GM03348 (cell line): Measurements from ENCODE around the gene NEUROD4.
"Not testable (repeated sequence)": the region's sequence is repeated elsewhere in the genome, so short reads cannot be mapped to it uniquely, and the experiment has no call there.

Source experiments
- DNase-seq: peaks from one replicate; pipeline ENCODE4 v3.0.0; 2012; ENCODE audit warnings: low spot score

NEUROD4 gene, protein sequence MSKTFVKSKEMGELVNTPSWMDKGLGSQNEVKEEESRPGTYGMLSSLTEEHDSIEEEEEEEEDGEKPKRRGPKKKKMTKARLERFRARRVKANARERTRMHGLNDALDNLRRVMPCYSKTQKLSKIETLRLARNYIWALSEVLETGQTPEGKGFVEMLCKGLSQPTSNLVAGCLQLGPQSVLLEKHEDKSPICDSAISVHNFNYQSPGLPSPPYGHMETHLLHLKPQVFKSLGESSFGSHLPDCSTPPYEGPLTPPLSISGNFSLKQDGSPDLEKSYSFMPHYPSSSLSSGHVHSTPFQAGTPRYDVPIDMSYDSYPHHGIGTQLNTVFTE

DNA sequence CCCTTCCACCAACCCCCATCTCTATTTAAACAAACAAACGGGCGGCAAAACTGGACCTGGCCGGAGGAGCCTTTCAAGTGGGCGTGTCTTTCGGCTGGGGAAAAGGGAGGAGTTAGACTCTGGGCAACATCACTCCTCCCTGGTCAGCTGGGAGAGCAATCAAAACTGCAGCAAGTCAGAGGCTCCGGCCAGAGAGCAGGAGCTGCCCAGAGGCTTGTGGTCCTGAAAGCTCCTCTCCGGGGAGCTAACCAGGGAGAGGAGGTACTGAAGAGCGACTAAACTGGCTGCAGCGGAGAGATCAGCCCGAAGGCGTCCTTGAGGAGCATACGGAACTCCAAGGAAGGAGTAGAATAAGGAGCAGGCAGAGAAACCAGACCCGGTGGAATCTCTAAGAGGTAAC, at the start of gene NEUROD4:
TSS of gene NEUROD4 (plus strand) at position 191 of the 400 bp plus-strand sequence. CDS start 6,466 bp downstream, outside the sequence.
- peak; percentile 68 for DNase-seq

DNA sequence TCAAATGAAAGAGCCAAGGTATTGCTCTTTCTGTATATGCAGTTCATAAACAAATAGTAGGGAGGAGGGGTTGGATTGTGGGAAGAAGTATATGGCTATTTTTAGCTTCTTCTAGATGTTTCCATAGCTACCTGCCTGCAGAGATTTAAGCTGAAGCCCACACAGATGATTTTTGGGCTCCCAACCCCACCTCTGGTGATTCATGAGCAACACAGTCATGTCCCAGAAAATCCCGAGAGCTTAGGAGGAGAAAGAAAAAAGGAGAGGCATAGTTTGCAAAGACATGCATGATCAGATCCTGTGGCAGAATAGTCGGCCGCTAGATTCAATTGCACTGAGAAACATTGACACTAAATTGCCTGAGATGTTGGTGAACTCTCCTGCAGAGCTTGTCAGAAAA, 49.0 kb upstream of the NEUROD4 start:
- no peak for DNase-seq

DNA sequence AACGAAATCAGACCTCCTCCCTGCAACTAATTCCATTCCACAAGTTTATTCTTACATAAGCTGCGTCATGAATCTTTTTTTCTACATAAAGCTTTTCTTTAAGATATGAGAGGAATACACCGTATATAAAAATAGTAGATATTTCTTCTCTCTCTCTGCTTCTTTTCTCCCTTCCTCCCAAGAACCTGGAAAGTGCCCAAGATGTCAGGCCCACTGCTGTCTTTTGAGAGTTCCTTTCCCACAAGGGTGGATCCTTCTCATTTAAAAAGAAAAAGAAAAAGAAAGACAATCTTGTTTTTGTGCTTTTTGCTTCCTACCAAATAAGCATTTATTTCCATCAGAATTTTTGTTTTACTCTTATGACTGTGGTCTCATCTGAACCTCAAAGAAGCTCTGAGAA, 46.2 kb upstream of the NEUROD4 start:
- DNase-seq: no peak

DNA sequence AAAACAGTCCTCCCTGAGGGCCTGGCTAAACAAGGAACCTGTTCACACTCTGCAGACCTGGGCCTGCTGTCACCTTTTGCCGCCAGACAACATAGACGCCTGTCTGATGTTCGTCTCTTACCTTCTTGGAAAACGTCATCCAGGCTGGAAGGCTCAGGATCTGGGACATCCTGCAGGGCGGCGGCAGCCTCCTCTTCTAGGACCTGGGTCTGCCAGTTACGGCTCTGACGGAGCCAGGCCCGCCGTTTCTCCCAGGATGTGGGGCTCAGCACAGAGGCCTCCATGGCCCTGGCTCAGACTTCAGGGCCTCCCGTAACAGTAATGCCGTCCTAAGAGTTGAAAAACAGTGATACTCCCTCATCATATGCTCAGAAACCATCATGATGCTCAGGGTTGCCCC, 45.5 kb upstream of the NEUROD4 start:
- no peak for DNase-seq

DNA sequence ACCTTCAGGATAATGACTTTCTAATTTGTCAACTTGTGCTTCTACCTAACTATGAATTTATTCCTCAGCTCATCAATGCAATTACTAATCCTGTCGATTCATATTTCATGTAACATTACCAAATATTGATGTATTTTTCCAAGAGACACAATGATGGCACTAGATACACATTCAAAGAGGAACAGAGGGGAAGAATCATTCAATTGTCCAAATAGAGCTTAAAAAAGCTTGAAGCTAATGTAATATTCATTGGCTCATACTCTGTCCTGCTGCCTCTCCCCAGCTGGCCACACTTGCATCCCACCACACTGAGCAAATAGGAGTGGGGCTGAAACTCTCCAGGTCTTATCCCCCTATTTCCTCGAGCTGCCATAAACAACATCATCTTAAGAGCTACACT, 44.5 kb upstream of the NEUROD4 start:
- DNase-seq: no peak

DNA sequence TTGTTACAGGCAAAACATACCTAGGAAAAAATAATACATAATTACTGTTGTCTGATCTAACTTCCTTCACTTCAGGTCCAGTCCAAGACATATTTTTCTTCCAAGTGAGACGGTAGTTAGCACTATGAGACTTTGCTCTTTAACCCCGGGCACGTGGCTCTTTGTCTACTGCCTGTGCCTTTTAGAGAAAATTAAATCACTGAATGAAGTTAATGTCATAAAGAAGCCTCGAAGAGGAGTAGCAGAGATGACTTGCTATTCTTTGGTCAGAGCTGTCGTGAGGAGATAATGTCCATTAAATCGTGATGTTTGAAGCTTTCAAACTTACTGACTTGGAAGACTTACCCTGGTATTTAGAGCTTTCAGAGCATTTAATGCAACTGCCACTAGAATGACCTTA, 43.9 kb upstream of the NEUROD4 start:
- no peak for DNase-seq

DNA sequence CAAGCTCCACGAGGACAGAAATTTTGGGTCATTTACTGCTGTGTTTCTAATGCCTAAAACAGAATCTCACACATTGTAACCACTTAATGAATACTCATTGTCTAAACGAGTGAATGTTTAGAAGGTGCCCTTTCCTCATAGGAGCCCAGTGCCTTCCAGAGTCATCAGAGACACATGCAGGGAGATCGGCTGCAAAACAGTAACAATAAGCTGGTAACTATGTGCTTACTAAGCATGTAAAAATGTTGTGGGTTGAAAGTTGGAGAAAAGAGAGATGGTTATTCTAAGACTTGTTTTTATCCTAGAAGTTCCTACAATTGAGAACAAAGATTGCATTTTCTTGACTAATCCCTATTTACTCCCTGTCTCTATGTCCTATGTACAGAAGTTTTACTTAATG, 42.6 kb upstream of the NEUROD4 start:
- peak; percentile 70 for DNase-seq

DNA sequence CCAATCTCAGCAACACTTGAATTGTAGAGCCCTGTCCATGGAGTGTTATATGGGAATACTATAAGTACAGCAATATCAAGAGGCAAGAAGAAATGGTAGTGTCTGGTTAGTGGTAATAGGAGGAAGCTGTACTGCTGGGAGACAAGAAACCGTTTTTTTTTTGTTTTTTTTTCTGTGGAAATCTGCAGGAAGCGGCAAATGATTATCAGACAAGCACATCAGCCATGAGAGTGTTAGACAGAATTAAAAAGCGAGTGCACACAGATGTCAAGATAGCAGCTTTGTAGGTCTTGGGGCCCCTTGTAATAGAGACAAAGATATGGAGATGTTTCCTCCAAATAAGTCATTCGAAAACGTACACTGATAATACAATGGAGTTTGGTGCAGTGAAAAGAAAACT, 41.9 kb upstream of the NEUROD4 start:
- no peak for DNase-seq

DNA sequence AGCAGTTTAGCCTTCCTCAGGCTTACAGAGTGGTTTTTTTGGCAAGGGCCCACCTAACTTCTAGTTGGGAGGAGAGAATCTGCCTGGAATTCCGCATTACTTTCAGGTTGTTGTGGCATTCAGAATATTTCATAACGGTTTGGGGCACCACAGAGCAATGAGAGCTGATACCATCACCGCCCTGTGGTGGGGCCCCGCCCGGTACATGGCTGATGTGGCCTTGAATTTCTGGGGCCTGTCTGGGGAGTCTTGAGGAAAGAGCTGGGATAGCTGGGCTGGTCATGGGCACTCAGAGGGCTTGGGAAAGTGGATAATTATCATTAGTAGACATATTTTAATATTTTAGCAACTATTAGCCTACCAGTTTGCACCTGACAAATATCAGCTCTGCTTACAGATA, 39.4 kb upstream of the NEUROD4 start:
- DNase-seq: no peak

DNA sequence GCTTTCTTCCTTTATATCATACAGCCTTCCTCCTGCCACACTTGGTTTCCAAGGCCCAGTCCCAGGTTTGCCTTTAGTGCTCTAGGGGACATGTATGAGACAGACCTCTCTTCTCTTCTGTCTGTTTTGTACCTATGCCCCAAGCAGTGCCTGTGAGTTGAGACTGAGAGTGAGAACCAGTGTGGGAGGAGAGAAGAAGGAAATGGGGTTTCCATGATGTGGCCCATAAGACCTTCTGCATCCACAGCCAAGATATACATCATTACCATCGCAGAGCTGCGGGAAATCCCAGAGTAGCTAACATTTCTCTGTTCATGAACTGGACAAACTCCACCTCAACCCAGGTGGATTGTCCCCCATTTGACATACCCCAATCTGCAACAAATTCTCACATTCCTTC, 38.0 kb upstream of the NEUROD4 start:
- no peak for DNase-seq

DNA sequence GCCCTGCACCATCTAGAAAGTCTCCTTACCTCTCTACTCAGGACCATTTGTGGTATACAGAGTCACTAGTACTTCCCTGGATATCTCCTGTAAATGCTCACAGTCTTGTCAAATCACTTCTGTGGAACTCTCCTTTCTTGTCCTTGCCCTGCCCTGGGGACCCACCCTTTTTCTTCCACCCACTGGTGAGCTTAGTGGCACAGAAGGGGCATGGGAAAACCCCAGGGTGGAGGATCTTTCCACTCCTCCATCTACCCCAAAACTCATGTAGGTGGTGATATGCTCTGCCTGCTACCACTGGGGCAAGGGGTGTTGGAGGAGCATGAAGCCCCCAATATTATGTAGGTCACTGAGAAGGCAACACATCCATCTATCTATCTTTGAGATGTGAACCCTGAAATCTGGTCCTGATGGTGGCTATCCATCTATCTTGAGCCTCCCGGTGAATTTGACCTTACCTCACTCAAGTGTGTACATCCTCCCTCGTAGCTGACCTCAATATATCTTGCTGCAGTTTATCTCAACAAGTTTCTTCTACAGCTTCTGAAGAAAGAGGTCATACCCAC, 36.2 kb upstream of the NEUROD4 start:
- DNase-seq: no peak

DNA sequence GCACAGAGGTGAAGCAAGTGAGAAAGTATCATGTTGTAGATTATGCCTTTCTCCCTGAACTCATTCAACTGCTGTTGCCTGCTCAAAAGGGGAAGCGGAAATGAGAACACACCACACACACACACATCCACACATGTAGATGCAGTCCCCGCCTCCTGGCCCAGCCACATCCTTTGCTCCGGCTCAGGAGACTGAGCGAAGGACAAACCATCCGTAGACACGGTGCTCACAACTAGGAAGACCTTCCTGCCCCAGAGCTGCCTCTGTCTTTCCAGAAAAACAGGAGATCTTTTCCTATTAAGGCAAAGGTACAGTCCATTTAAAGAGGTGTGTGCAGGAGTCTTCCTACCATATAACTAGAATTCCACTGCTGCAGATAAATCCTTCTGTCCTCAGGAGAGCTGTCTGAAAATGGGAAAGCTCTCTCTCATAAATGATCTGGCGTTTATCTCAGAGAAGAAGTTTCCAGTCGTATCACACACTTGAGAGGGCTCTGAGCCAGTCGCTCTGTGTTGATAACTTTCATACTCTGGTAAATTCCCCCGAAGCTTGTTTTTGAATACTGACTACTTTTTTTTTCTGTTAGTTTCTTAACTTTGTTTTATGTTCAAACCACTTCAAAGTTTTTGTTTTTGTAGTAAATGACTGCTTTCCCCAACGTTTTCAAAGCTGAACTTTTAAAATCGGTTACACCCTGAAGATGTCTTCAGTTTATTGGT, 35.0 kb upstream of the NEUROD4 start, which contains the start of gene TESPA1:
TSS of gene TESPA1 (minus strand) at position 105 of the 719 bp plus-strand sequence. CDS start 10,200 bp downstream, outside the sequence.
- DNase-seq: no peak

DNA sequence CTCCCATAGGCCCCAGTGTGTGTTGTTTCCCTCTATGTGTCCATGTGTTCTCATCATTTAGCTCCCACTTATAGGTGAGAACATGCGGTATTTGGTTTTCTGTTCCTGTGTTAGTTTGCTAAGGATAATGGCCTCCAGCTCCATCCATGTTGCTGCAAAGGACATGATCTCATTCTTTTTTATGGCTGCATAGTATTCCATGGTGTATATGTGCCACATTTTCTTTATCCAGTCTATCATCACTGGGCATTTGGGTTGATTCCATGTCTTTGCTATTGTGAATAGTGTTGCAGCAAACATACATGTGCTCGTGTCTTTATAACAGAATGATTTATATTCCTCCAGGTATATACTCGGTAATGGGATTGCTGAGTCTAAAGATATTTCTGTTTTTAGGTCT, 33.0 kb upstream of the NEUROD4 start:
- not testable (repeated sequence) for DNase-seq

DNA sequence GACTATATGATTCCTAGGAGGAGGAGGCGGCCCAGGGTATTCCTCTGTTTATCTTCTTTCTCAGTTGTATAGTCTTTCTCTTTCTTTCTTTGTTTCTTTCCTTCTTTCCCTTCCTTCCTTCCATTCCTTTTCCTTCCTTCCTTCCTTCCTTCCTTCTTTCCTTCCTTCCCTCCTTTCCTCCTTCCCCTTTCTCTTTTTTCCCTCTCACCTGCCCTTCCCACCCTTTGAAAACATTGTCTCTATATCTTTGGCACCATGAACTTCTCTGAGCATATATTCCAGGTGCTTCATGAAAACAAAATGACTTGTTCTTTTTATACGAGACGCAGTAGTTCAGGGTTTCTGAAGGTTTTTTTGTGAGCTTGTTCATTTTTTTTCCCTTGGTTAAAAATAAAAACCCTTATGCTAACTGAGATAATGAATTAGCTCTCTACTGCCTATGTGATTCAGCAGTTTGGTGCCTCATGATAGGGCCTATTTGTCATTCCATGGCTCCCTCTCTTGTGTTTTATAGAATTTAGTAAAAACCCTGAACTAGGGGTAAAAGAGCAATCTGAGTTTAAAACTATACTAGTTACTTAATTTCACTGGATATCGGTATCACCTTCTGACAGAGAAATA, 32.1 kb upstream of the NEUROD4 start:
- DNase-seq: no peak

DNA sequence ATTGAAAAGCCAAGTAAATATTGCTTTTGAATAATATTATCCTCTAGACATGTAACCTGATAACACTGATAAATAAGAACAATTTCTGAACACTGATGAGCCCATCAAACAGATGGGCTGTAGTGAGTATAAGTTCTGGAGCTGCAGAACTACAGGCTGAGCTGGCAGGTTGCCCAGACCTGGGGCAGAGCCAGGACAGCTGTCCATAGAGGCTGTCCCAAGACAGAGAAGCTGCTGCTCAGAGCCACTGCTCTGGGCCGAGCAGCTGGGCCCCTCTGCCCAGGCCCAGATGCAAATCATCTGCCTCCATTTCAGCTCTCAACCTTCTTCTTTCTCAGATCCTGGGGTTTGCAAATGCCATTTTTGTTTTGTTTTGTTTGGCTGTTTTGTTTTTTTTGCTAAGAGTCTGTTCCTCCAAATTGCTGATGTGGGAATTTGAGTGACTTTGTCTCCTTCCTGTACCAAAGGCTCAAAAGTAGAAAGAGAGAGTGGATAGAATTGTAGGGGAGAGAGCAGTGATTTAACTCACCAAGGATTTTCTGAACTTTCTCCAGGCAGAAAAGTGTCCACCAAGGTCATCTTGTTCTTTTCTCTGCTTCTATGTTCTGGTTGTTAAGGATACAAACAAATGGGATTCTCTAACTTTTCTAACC, 31.2 kb upstream of the NEUROD4 start:
- peak; percentile 17 for DNase-seq

DNA sequence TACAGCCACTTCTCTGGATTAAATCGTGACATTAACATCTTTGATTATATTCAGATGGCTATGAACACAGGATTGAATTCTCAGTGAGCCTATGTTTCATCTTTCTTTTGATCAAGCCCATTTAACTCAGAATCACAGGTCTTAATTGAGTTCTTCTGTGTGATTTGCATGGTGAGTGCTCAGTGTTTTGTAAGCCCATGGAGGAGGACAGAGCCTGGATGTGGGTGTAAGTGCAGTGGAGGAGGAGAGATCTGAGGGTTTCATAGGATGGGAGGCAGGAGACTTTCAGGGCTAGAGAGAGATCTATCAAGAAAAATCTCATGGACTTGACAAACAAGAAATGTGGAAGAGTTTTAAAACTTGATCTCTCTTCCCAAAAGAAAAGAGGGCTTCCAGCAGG, 29.9 kb upstream of the NEUROD4 start:
- DNase-seq: no peak

DNA sequence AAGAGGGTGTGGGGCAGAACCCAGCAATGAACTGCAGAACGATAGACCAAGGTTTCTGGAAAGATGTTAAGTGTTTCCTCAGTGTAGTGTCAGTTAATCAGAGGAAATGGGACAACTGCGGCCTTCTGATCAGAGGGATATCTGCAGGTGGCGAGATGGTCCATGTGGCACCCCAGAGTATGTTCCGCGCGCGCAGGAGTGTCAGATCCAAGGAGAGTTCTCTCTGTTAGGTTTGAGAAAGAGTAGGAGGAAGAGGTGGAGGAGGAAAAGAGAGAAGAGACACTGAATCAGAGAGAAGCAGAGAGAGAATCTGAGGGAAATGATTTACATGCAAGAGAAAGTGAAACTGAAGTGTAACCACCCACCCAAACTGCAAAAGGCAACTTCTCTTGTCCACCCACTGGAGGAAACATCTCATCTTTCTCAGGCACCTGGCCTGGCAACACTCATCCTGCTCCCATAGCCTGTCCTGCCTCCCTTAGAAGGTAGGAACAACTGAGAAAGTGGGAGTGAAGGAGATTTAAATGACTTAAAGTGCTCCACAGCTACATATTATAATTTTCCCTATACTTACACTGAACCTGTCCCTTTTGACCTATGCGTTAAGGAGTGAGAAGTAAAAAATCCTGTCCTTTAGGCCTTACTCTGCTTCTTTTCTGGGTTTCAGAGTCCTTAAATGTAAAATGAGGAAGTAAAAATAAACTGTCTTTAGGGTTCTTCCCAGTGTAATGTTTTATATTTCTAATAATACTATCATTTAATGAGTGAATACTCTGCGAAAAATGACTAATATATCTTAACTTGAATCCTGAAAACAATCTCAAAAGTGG, 28.4 kb upstream of the NEUROD4 start:
- DNase-seq: no peak

DNA sequence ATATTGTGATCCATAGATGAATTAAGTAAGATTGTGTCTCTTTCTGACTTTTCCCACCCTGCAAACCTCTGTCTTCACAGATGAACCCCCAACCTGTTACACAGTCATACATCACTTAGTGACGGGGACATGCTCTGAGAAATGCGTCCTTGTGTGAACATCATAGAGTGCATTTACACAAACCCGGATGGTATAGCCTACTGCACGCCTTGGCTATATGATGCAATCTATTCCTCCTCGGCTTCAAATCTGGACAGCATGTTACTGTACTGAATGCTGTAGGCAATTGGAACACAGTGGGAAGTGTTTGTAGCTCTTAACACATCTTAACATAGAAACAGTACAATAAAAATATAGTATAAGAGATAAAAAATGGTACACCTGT, 27.8 kb upstream of the NEUROD4 start:
- DNase-seq: no peak

DNA sequence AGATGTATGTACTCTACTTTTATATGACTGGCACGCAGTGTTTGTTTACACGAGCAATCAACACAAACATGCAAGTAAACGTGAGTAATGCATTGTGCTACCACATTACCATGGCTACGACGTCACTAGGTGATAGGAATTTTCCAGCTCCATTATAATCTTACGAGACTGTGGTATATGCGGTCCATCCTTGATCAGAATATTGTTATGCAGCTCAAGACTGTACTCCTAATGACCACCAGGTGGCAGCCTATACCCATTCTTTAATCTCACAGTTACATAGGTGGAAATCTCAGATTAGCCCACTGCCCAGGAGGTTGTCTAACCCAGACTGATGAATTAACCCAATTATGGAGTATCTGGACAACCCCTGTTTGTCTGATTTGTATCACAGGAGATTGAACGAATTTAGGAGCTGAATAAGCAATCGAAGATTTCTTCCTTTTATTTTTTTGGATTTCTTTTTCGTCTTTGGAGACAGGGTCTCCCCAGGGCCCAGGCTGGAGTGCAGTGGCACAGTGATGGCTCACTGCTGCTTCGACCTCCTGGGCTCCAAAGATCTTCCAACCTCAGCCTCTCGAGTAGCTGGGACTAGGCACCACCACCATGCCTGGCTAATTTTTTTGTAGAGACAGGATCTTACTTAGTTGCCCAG, 26.5 kb upstream of the NEUROD4 start:
- DNase-seq: peak; percentile 76

DNA sequence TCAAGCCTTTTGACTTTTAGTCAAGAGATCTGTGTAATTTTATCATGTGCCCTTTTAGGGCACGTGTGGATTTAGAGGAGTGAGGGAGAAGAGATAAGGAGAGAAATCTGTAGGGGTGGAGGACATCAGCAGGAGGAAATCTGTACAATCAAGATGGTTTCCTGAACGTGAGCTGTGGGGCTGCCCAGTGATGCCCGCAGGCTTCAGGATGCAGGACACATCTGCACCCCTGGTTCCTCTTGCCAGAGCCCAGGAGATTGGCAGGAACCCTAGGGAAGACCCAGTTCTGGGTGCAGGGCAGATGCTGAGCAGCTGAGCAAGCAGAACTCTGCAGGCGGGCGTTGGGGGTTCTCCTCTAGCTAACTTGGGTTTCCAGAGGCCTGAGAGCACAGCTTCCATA, 23.6 kb upstream of the NEUROD4 start:
- no peak for DNase-seq
